Measurements from ENCODE around the gene SOX3. TPM values are rescaled to one million over a fixed set of nuclear protein-coding genes. Genes with fewer than 3 reads are reported as not detected.

The SOX3 gene
- total RNA-seq, 2 donors from 2014 or later: not detected

Other genes with a start within 250 kb of the SOX3 start
- 1 to 10 TPM in 1 of 2 donors, not detected in 1; 1.0 TPM for gene LINC00632, start 204.7 kb upstream of the SOX3 start, total RNA-seq